Measurements from ENCODE around the gene PRPH.
"Not testable (repeated sequence)": the region's sequence is repeated elsewhere in the genome, so short reads cannot be mapped to it uniquely, and the experiment has no call there.

Gene PRPH

GRCh38 chr12:49260166-49260565, 34.8 kb upstream of the PRPH start:
- no peak for DNase-seq (ENCODE audit: low spot score)
- in situ Hi-C loops (cut with MboI; ENCODE audit: low pct_unique_long_range_greater_than_20kb, low sequenced_read_pairs, unreplicated experiment), result no loop called here
- no peak for TF ChIP-seq CTCF (IDR thresholded peaks at IDR 0.05; ENCODE audit: extremely low read depth, insufficient read depth, missing control alignments)

GRCh38 chr12:49260571-49261363, 34.2 kb upstream of the PRPH start:
- no peak for TF ChIP-seq CTCF (IDR thresholded peaks at IDR 0.05; ENCODE audit: extremely low read depth, insufficient read depth, missing control alignments)
- in situ Hi-C loops (cut with MboI; ENCODE audit: low pct_unique_long_range_greater_than_20kb, low sequenced_read_pairs, unreplicated experiment), result no loop called here
- no peak for DNase-seq (ENCODE audit: low spot score)

GRCh38 chr12:49261721-49262120, 33.2 kb upstream of the PRPH start:
- no peak for DNase-seq (ENCODE audit: low spot score)
- in situ Hi-C loops (cut with MboI; ENCODE audit: low pct_unique_long_range_greater_than_20kb, low sequenced_read_pairs, unreplicated experiment), result no loop called here
- no peak for TF ChIP-seq CTCF (IDR thresholded peaks at IDR 0.05; ENCODE audit: extremely low read depth, insufficient read depth, missing control alignments)

GRCh38 chr12:49263400-49263763, 31.6 kb upstream of the PRPH start:
- no peak for TF ChIP-seq CTCF (IDR thresholded peaks at IDR 0.05; ENCODE audit: extremely low read depth, insufficient read depth, missing control alignments)
- in situ Hi-C loops (cut with MboI; ENCODE audit: low pct_unique_long_range_greater_than_20kb, low sequenced_read_pairs, unreplicated experiment), result no loop called here
- DNase-seq (ENCODE audit: low spot score), result no peak

- TF ChIP-seq CTCF (IDR thresholded peaks at IDR 0.05; ENCODE audit: extremely low read depth, insufficient read depth, missing control alignments), result no peak
- DNase-seq (ENCODE audit: low spot score), result peak; percentile 77
- in situ Hi-C loops (cut with MboI; ENCODE audit: low pct_unique_long_range_greater_than_20kb, low sequenced_read_pairs, unreplicated experiment), result no loop called here
Measured at GRCh38 chr12:49264466-49264872, 30.5 kb upstream of the PRPH start.

- peak; percentile 28 for TF ChIP-seq CTCF (IDR thresholded peaks at IDR 0.05; ENCODE audit: extremely low read depth, insufficient read depth, missing control alignments)
- in situ Hi-C loops (cut with MboI; ENCODE audit: low pct_unique_long_range_greater_than_20kb, low sequenced_read_pairs, unreplicated experiment), result no loop called here
- DNase-seq (ENCODE audit: low spot score), result peak; percentile 99
Measured at GRCh38 chr12:49264873-49265792, 29.8 kb upstream of the PRPH start, which contains the start of gene TUBA1C. Gene TUBA1C (plus strand): TSS chr12:49265082. CDS start chr12:49265182, 100 bp downstream.

- in situ Hi-C loops (cut with MboI; ENCODE audit: low pct_unique_long_range_greater_than_20kb, low sequenced_read_pairs, unreplicated experiment); DNase-seq (ENCODE audit: low spot score): not testable (repeated sequence)
Measured at GRCh38 chr12:49269191-49269590, 25.8 kb upstream of the PRPH start.
